Measurements from ENCODE around the gene ZMAT5.

The ZMAT5 gene

GRCh38 chr22:29712119-29712518 is 54.7 kb downstream of the ZMAT5 start:
- Histone ChIP-seq H3K4me3 (ENCODE audit: low read depth in 1 of 2, low read length in 2 of 2) (no peak overlapping the region), H3K27ac (ENCODE audit: low read length) (no peak overlapping the region), H4K20me1 (ENCODE audit: insufficient read depth, low read length) (peaks cover 9% of the 10 kb centered on the region; the same call in 1 of the 2 replicates), H3K9me3 (ENCODE audit: insufficient read depth, low read length, severe bottlenecking) (no peaks in the 10 kb centered on the region), H3K9ac (ENCODE audit: low read depth, low read length) (no peak overlapping the region), H3K27me3 (ENCODE audit: insufficient read depth, low read length, poor library complexity) (no peaks in the 10 kb centered on the region), H3K4me1 (ENCODE audit: insufficient read depth, low read length) (no peaks in the 10 kb centered on the region), H3K36me3 (ENCODE audit: insufficient read depth, low read length) (no peaks in the 10 kb centered on the region), H3K4me2 (ENCODE audit: insufficient read depth, low read length) (no peak overlapping the region), H3K79me2 (ENCODE audit: insufficient read depth, low read length) (no peaks in the 10 kb centered on the region), H2AFZ (ENCODE audit: low read depth, low read length) (no peak overlapping the region)
- ATAC-seq (ENCODE audit: insufficient read depth, low read depth) (no peak), DNase-seq (no peak)
- TF ChIP-seq EZH2 (IDR thresholded peaks at IDR 0.05; ENCODE audit: borderline replicate concordance, low read depth, low read length, severe bottlenecking) (no peak), CTCF (IDR thresholded peaks at IDR 0.05; ENCODE audit: borderline replicate concordance, extremely low read depth, low read length, poor library complexity, severe bottlenecking) (no peak)

DNA sequence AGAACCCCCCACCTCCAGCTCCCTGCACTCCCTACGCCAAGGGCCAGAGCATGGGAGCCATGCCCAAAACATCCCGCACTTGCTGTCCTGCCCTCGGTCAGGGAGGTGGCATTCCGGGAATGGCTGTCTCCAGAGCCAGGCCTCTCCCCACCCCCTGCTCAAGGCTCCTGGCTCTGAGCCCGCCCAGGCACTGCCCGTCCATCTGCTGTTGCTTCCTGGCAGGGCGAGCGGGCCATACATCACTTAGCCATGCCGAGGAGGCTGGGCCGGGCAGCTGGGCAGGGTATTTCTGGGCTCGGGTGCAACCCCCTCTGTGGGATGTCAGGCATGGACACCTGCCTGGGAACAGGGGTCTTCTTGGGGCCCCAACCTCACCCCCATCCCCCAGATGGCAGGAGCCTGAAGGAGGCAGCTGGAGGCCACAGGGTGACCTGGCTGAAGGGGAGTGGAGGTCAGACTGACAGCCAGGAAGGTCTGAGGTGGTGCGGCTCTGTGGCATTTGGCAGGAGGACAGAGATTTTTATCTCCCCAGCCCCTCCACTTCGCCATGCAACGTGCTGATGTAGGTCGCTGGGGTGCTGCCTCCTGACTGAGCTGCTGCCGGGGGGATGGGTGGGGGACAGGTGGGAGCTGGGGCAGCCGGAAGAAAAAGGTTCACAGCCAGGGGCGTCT is 55.7 kb downstream of the ZMAT5 start:
- no peak for DNase-seq

DNA sequence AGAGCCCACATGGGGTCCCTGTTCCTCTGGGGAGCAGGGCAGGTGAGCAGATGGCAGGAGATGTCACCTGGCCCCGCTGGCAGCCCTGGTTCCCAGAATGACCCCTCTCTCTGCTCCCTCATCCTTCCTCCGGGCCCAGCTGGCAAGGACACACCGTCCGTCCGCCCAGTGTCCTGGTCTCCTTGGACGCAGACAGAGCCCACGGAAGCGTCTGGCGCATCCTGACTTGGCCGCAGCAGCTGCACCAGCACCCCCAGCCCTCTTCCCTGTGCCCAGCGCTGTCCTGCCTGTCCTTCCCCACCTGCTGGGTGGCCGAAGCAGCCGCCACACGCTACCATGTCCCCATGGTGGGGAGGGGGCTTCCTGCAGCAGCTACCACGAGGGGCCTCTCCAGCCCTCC is 56.6 kb downstream of the ZMAT5 start:
- no peak overlapping the region for H3K4me2 ChIP-seq (ENCODE audit: insufficient read depth, low read length)
- TF ChIP-seq CTCF (IDR thresholded peaks at IDR 0.05; ENCODE audit: borderline replicate concordance, extremely low read depth, low read length, poor library complexity, severe bottlenecking) (no peak), EZH2 (IDR thresholded peaks at IDR 0.05; ENCODE audit: borderline replicate concordance, low read depth, low read length, severe bottlenecking) (no peak)
- no peak for ATAC-seq (ENCODE audit: insufficient read depth, low read depth)
- no peaks in the 10 kb centered on the region for H3K79me2 ChIP-seq (ENCODE audit: insufficient read depth, low read length)
- no peak overlapping the region for H3K9ac ChIP-seq (ENCODE audit: low read depth, low read length)
- H3K4me3 ChIP-seq (ENCODE audit: low read depth in 1 of 2, low read length in 2 of 2): no peak overlapping the region
- H2AFZ ChIP-seq (ENCODE audit: low read depth, low read length): no peak overlapping the region
- H3K27me3 ChIP-seq (ENCODE audit: insufficient read depth, low read length, poor library complexity): no peaks in the 10 kb centered on the region
- no peaks in the 10 kb centered on the region for H3K4me1 ChIP-seq (ENCODE audit: insufficient read depth, low read length)
- H3K9me3 ChIP-seq (ENCODE audit: insufficient read depth, low read length, severe bottlenecking): no peaks in the 10 kb centered on the region
- H3K36me3 ChIP-seq (ENCODE audit: insufficient read depth, low read length): no peaks in the 10 kb centered on the region
- H3K27ac ChIP-seq (ENCODE audit: low read length): no peak overlapping the region
- H4K20me1 ChIP-seq (ENCODE audit: insufficient read depth, low read length): no peaks in the 10 kb centered on the region
- no peak for DNase-seq

More for the DNA sequence above, 55.7 kb downstream of the ZMAT5 start:
- Histone ChIP-seq H3K27me3 (ENCODE audit: insufficient read depth, low read length, poor library complexity) (no peaks in the 10 kb centered on the region), H3K9ac (ENCODE audit: low read depth, low read length) (no peak overlapping the region), H3K27ac (ENCODE audit: low read length) (no peak overlapping the region), H3K79me2 (ENCODE audit: insufficient read depth, low read length) (no peaks in the 10 kb centered on the region), H3K4me2 (ENCODE audit: insufficient read depth, low read length) (no peak overlapping the region), H4K20me1 (ENCODE audit: insufficient read depth, low read length) (0 out of 2 replicates have a peak, but pooled peaks cover 2% of the 10 kb centered on the region), H2AFZ (ENCODE audit: low read depth, low read length) (no peak overlapping the region), H3K4me1 (ENCODE audit: insufficient read depth, low read length) (no peaks in the 10 kb centered on the region), H3K36me3 (ENCODE audit: insufficient read depth, low read length) (no peaks in the 10 kb centered on the region), H3K9me3 (ENCODE audit: insufficient read depth, low read length, severe bottlenecking) (no peaks in the 10 kb centered on the region), H3K4me3 (ENCODE audit: low read depth in 1 of 2, low read length in 2 of 2) (no peak overlapping the region)
- TF ChIP-seq EZH2 (IDR thresholded peaks at IDR 0.05; ENCODE audit: borderline replicate concordance, low read depth, low read length, severe bottlenecking) (no peak), CTCF (IDR thresholded peaks at IDR 0.05; ENCODE audit: borderline replicate concordance, extremely low read depth, low read length, poor library complexity, severe bottlenecking) (no peak)
- ATAC-seq (ENCODE audit: insufficient read depth, low read depth): no peak

Measured in DND-41 (cell line).